Omental fat pad (tissue), 4 donors: Measurements from ENCODE around the gene PLA2G12B. TPM values are rescaled to one million over a fixed set of nuclear protein-coding genes. Genes with fewer than 3 reads are reported as not detected.
"Not testable (repeated sequence)": the region's sequence is repeated elsewhere in the genome, so short reads cannot be mapped to it uniquely, and the experiment has no call there.

Experiments
- ATAC-seq: fragments of 150-250 bp; one replicate; pipeline ENCODE4 v1.9.1; 2016; ENCODE audit warnings: mild to moderate bottlenecking, moderate library complexity; ENCODE audit not compliant: low FRiP score
- DNase-seq: peaks from one replicate; pipeline ENCODE4 v3.0.0-alpha.2; 2019; ENCODE audit warnings: low spot score
- CTCF ChIP-seq, 3 donors: fragments of 450-650 bp; IDR thresholded peaks; one replicate each; pipeline ENCODE4 v1.5.1; 2016 to 2017; ENCODE audit warnings: antibody characterized with exemption in 3 of 3, mild to moderate bottlenecking in 3 of 3, moderate library complexity in 2 of 3
- total RNA-seq, 4 donors: library from RNA; depleted of rRNA; stranded (reverse); fragments of >200 nt; gene quantifications; one replicate each; pipeline ENCODE4 v1.1.0, GENCODE V29; 2016

PLA2G12B gene, protein sequence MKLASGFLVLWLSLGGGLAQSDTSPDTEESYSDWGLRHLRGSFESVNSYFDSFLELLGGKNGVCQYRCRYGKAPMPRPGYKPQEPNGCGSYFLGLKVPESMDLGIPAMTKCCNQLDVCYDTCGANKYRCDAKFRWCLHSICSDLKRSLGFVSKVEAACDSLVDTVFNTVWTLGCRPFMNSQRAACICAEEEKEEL
- total RNA-seq = not detected

GRCh38 chr10:72954596-72955554 lies at the start of gene PLA2G12B:
Gene PLA2G12B (minus strand): TSS chr10:72954806. CDS start chr10:72954685, 121 bp downstream.
- no peak for TF ChIP-seq CTCF (IDR thresholded peaks at IDR 0.05)
- ATAC-seq (no peak), DNase-seq (no peak)

GRCh38 chr10:73003822-73004221 lies 49.2 kb upstream of the PLA2G12B start:
- DNase-seq (no peak), ATAC-seq (no peak)
- no peak for TF ChIP-seq CTCF (IDR thresholded peaks at IDR 0.05)

GRCh38 chr10:73000973-73001372 lies 46.4 kb upstream of the PLA2G12B start:
- TF ChIP-seq CTCF (IDR thresholded peaks at IDR 0.05) = no peak
- ATAC-seq (no peak), DNase-seq (no peak)

- DNase-seq (no peak), ATAC-seq (no peak)
- TF ChIP-seq CTCF (IDR thresholded peaks at IDR 0.05) = no peak
Observed at GRCh38 chr10:72997099-72997498, 42.5 kb upstream of the PLA2G12B start.

DNA sequence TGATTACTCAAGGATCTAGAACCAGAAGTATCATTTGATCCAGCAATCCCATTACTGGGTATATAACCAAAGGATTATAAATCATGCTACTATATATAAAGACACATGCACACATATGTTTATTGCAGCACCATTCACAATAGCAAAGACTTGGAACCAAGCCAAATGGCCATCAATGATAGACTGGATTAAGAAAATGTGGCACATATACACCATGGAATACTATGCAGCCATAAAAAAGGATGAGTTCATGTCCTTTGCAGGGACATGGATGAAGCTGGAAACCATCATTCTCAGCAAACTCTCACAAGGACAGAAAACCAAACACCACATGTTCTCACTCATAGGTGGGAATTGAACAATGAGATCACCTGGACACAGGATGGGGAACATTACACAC lies 40.9 kb upstream of the PLA2G12B start:
- DNase-seq, ATAC-seq: not testable (repeated sequence)

GRCh38 chr10:72989771-72990170 lies 35.2 kb upstream of the PLA2G12B start:
- DNase-seq, ATAC-seq: not testable (repeated sequence)

GRCh38 chr10:72984618-72985017 lies 30.0 kb upstream of the PLA2G12B start:
- DNase-seq, ATAC-seq: not testable (repeated sequence)

GRCh38 chr10:72981882-72982529 lies 27.4 kb upstream of the PLA2G12B start:
- no peak for TF ChIP-seq CTCF (IDR thresholded peaks at IDR 0.05)
- no peak for DNase-seq
- no peak for ATAC-seq
